ENCODE data around the gene TOM1. TPM values are rescaled to one million over a fixed set of nuclear protein-coding genes. Genes with fewer than 3 reads are reported as not detected.

TOM1 gene
- total RNA-seq, 4 donors from 2014 or later, result 22.3 to 40.3 (median 34.1) TPM

DNA sequence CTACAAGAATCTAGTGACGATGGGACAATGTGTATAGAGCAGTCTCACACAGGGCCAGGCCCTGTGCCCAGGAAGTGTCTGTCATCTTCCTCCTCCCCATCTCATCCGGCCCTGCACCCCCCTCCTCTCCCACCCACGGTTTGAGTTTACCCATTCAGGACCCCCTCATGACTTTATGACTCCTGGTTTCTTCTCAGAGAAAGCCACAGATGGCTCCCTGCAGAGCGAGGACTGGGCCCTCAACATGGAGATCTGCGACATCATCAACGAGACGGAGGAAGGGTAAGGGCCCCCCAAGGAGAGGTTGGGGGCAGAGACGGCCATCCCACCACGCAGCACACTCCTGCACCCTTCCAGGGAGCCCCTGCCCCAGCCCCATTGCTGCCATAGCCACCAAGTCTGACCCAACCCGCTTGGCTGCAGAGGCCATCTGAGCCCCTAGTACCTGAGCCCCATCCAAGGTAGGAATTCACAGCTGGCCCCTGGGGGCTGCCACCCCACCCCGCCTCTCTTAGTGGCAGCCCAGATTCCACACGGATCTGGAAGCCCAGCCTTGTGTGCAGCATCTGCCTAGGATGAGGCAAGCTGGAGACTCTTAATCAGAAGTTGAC is 18.1 kb downstream of the TOM1 start:
- Histone ChIP-seq H3K4me3 (no peak overlapping the region), H3K36me3 (peaks cover 0 to 70% of the 10 kb centered on the region in 2 donors), H3K9me3 (no peaks in the 10 kb centered on the region), H3K27me3 (no peaks in the 10 kb centered on the region), H3K27ac (no peak overlapping the region), H3K4me1 (peaks cover 0 to 28% (median 13%) of the 10 kb centered on the region in 3 donors)
- TF ChIP-seq EP300 (IDR thresholded peaks at IDR 0.05), result no peak
- TF ChIP-seq POLR2A (IDR thresholded peaks at IDR 0.05), result no peak
- TF ChIP-seq, protein P1, sequence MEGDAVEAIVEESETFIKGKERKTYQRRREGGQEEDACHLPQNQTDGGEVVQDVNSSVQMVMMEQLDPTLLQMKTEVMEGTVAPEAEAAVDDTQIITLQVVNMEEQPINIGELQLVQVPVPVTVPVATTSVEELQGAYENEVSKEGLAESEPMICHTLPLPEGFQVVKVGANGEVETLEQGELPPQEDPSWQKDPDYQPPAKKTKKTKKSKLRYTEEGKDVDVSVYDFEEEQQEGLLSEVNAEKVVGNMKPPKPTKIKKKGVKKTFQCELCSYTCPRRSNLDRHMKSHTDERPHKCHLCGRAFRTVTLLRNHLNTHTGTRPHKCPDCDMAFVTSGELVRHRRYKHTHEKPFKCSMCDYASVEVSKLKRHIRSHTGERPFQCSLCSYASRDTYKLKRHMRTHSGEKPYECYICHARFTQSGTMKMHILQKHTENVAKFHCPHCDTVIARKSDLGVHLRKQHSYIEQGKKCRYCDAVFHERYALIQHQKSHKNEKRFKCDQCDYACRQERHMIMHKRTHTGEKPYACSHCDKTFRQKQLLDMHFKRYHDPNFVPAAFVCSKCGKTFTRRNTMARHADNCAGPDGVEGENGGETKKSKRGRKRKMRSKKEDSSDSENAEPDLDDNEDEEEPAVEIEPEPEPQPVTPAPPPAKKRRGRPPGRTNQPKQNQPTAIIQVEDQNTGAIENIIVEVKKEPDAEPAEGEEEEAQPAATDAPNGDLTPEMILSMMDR (IDR thresholded peaks at IDR 0.05), result no peak
- TF ChIP-seq POLR2AphosphoS5 (IDR thresholded peaks at IDR 0.05), result no peak
- 67% methylated on average over 3 of the region's 12 CpGs; no CpG with 5 or more reads in 1 of the 2 donors for WGBS, 2 donors (ENCODE audit: low coverage in 1 of 2)
- no peak for ATAC-seq

- TF ChIP-seq, protein P1 (IDR thresholded peaks at IDR 0.05), result no peak
- TF ChIP-seq POLR2AphosphoS5 (IDR thresholded peaks at IDR 0.05), result no peak
- no peak for TF ChIP-seq EP300 (IDR thresholded peaks at IDR 0.05)
- TF ChIP-seq POLR2A (IDR thresholded peaks at IDR 0.05), result no peak
- H3K27me3 ChIP-seq, result no peaks in the 10 kb centered on the region
- H3K4me1 ChIP-seq, result peaks cover 0 to 21% (median 7%) of the 10 kb centered on the region in 3 donors
- no peak overlapping the region for H3K4me3 ChIP-seq
- no peaks in the 10 kb centered on the region for H3K9me3 ChIP-seq
- H3K27ac ChIP-seq, result no peak overlapping the region
- no peak for ATAC-seq
- 86 to 91% methylated on average over 5 to 6 of the region's 24 CpGs for WGBS, 2 donors (ENCODE audit: low coverage in 1 of 2)
- H3K36me3 ChIP-seq, result peaks cover 0 to 77% of the 10 kb centered on the region in 2 donors
Observed at GRCh38 chr22:35318346-35319215, 18.9 kb downstream of the TOM1 start.

- peaks cover 0 to 12% (median 0%) of the 10 kb centered on the region in 3 donors for H3K4me1 ChIP-seq
- H3K4me3 ChIP-seq, result no peak overlapping the region
- ATAC-seq, result no peak
- no peaks in the 10 kb centered on the region for H3K27me3 ChIP-seq
- 77% methylated on average over 3 of the region's 18 CpGs; no CpG with 5 or more reads in 1 of the 2 donors for WGBS, 2 donors (ENCODE audit: low coverage in 1 of 2)
- TF ChIP-seq, protein P1 (IDR thresholded peaks at IDR 0.05), result no peak
- TF ChIP-seq POLR2A (IDR thresholded peaks at IDR 0.05), result no peak
- TF ChIP-seq POLR2AphosphoS5 (IDR thresholded peaks at IDR 0.05), result no peak
- TF ChIP-seq EP300 (IDR thresholded peaks at IDR 0.05), result no peak
- peaks cover 0 to 86% of the 10 kb centered on the region in 2 donors for H3K36me3 ChIP-seq
- H3K9me3 ChIP-seq, result no peaks in the 10 kb centered on the region
- H3K27ac ChIP-seq, result no peak overlapping the region
Observed at GRCh38 chr22:35319244-35319985, 19.7 kb downstream of the TOM1 start.

GRCh38 chr22:35322126-35322525 is 22.4 kb downstream of the TOM1 start:
- TF ChIP-seq POLR2A (IDR thresholded peaks at IDR 0.05), result no peak
- no peak for TF ChIP-seq POLR2AphosphoS5 (IDR thresholded peaks at IDR 0.05)
- TF ChIP-seq EP300 (IDR thresholded peaks at IDR 0.05), result no peak
- TF ChIP-seq, protein P1 (IDR thresholded peaks at IDR 0.05), result no peak
- no peak for ATAC-seq
- no peak overlapping the region for H3K4me3 ChIP-seq
- no peaks in the 10 kb centered on the region for H3K27me3 ChIP-seq
- H3K36me3 ChIP-seq, result peaks cover 0 to 100% of the 10 kb centered on the region in 2 donors
- H3K4me1 ChIP-seq, result no peaks in the 10 kb centered on the region
- no peak overlapping the region for H3K27ac ChIP-seq
- no peaks in the 10 kb centered on the region for H3K9me3 ChIP-seq
- 93 to 100% methylated on average over 3 to 5 of the region's 10 CpGs for WGBS, 2 donors (ENCODE audit: low coverage in 1 of 2)

Data from gastroesophageal sphincter (tissue), 4 donors.